GM20000 (cell line): ENCODE data around the gene LHFPL6.

Experiments
- DNase-seq: peaks from one replicate; pipeline ENCODE4 v3.0.0; 2012; ENCODE audit warnings: low spot score
- CTCF ChIP-seq: IDR thresholded peaks from 2 replicates; pipeline ENCODE4 v1.5.1; 2012; ENCODE audit warnings: mild to moderate bottlenecking, control low read depth; ENCODE audit errors: extremely low read depth, missing control alignments

LHFPL6 gene

GRCh38 chr13:39394796-39395678 lies 208.0 kb downstream of the LHFPL6 start:
- no peak for DNase-seq
- TF ChIP-seq CTCF = no peak

- DNase-seq = no peak
- no peak for TF ChIP-seq CTCF
These were observed 211.2 kb downstream of the LHFPL6 start for GRCh38 chr13:39391761-39392160.

DNA sequence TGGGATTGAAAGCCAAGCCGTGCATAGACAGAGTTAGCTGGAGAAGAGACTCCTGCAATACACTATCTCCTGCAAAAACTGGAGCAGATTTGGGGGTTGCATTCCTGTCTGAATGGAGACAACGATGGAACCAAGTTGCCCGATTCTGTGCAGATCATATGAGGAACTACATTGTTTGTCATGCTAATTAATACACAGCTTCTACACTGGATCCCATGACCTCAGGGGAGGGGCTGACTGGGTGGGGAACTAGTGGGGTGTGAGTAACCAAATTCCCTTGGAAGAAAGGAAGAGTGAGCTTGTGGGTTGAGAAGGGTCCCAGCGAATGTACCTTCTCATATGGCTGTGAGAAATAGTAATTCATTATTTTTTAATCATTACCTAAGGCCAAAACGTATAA lies 214.0 kb downstream of the LHFPL6 start:
- DNase-seq = no peak
- TF ChIP-seq CTCF = no peak

DNA sequence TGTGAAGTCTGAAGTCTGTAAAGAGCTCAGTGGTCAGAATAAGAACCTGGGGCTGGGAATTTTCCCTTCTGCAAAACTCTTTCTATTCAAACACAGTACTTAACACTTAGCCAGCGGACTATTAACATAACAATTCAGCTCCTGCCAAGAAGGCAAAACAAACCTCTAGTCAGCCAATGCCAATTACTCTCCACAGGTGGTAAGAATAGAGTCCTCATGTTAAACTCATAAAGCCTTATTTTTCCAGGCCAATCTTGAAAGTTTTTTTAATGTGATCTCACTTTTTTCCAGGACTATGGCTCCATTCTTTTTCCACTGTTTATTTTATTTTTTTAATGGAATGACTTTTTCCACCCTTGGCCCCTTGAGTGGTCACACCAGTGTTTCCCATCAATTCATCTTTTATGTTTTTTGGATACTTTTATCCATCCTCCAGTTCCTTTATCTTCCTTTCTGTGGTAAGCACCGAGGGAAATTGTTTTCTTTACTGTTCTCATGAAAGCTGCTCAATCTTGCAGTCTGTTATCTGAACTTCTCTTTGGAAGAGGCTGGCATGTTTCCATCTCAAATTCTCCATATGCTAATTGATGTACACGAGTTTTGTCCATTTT lies 217.3 kb downstream of the LHFPL6 start:
- no peak for TF ChIP-seq CTCF
- no peak for DNase-seq

DNA sequence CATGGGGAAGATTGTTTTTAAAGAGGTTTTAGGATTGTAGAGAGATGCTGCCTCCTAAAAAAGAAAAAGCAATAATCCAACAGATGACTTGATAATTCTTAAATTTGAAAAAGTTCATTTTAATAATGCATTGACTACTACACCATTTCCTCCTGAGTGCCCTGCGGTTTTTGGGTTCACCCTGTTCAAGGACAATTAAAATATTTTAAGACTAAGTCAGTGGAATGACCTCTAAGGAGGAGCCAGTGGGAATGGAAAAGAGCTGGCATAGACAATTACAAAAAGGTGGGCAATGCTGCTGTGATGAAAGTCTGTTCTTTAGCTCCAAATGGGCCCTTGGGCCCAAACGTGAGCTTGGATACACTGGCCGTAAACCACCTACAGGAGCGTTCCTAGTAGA lies 217.8 kb downstream of the LHFPL6 start:
- DNase-seq = no peak
- no peak for TF ChIP-seq CTCF

GRCh38 chr13:39381456-39381855 lies 221.5 kb downstream of the LHFPL6 start:
- TF ChIP-seq CTCF = no peak
- DNase-seq = no peak
